Endodermal cell (in vitro differentiated cells): Measurements from ENCODE around the gene PCMTD2. TPM values are rescaled to one million over a fixed set of nuclear protein-coding genes. Genes with fewer than 3 reads are reported as not detected.

Experiments
- DNase-seq: peaks from one replicate; pipeline ENCODE4 v3.0.0-alpha.2; 2017
- H3K27ac ChIP-seq: 2 replicates; pipeline ENCODE4 v1.5.1; 2013; ENCODE audit warnings: mild to moderate bottlenecking, low read depth, low read length, moderate library complexity
- H3K27me3 ChIP-seq: 2 replicates; pipeline ENCODE4 v1.6.1; 2013; ENCODE audit warnings: mild to moderate bottlenecking, low read length, moderate library complexity; ENCODE audit not compliant: insufficient read depth, control insufficient read depth, poor library complexity, severe bottlenecking
- H3K36me3 ChIP-seq: 2 replicates; pipeline ENCODE4 v1.7.0; 2013; ENCODE audit warnings: mild to moderate bottlenecking, low read length, moderate library complexity; ENCODE audit not compliant: control insufficient read depth, insufficient read depth
- H3K4me1 ChIP-seq: one replicate; pipeline ENCODE4 v1.7.0; 2013; ENCODE audit warnings: low read length; ENCODE audit not compliant: control insufficient read depth, insufficient read depth
- H3K4me3 ChIP-seq: 2 replicates; pipeline ENCODE4 v1.5.1; 2013; ENCODE audit warnings: mild to moderate bottlenecking, low read length, moderate library complexity
- H3K9ac ChIP-seq: 2 replicates; pipeline ENCODE4 v1.6.1; 2013; ENCODE audit warnings: mild to moderate bottlenecking, low read length, moderate library complexity; ENCODE audit not compliant: poor library complexity, severe bottlenecking; ENCODE audit errors: extremely low read depth
- H3K9me3 ChIP-seq: 2 replicates; pipeline ENCODE4 v1.6.1; 2013; ENCODE audit warnings: mild to moderate bottlenecking, low read length, moderate library complexity; ENCODE audit not compliant: control insufficient read depth
- H3K27ac Mint-ChIP-seq: 2 replicates; pipeline ENCODE4 v1.8.0; 2020; ENCODE audit warnings: mixed read lengths
- H3K27me3 Mint-ChIP-seq: 2 replicates; pipeline ENCODE4 v1.8.0; 2021; ENCODE audit warnings: mild to moderate bottlenecking, mixed read lengths; ENCODE audit not compliant: insufficient read depth
- H3K36me3 Mint-ChIP-seq: 2 replicates; pipeline ENCODE4 v1.8.0; 2020; ENCODE audit warnings: low read depth, mixed read lengths
- H3K4me1 Mint-ChIP-seq: 2 replicates; pipeline ENCODE4 v1.8.0; 2020; ENCODE audit warnings: mixed read lengths
- H3K4me3 Mint-ChIP-seq: 2 replicates; pipeline ENCODE4 v1.8.0; 2020; ENCODE audit warnings: mild to moderate bottlenecking, moderate library complexity, mixed read lengths
- H3K9me3 Mint-ChIP-seq: 2 replicates; pipeline ENCODE4 v1.8.0; 2020; ENCODE audit warnings: mild to moderate bottlenecking, mixed read lengths
- CTCF ChIP-seq: fragments of 200-600 bp; sonication (generic); conservative IDR thresholded peaks from 2 replicates; pipeline ENCODE4 v1.5.0; 2021; ENCODE audit warnings: antibody characterized with exemption, mild to moderate bottlenecking
- WGBS, 2 experiments: methylation state at CpG; one replicate each; pipeline versions ENCODE4 v1.1.5 to v1.1.7; 2013; ENCODE audit warnings: missing lambda C conversion rate in 2 of 2, mixed read lengths in 1 of 2; ENCODE audit not compliant: insufficient coverage in 1 of 2, insufficient read length in 1 of 2; 5-methylcytosine and 5-hydroxymethylcytosine counted together
- total RNA-seq, 2 donors: library from RNA; stranded (reverse); fragmentation: NEBNext Ultra II Directional in 1 of 2; extraction: Animal tissue kit (Norgen Biotek cat#: 25700) in 1 of 2; gene quantifications; 2 replicates in 1 of 2; 3 replicates in 1 of 2; pipeline ENCODE4 v1.2.1, GENCODE V29; 2021

Gene PCMTD2
- total RNA-seq, 2 donors from 2014 or later, result 145 to 158 TPM

GRCh38 chr20:64257107-64257757 is 1.7 kb downstream of the PCMTD2 start:
- H3K9me3 Mint-ChIP-seq, result no peaks in the 10 kb centered on the region
- no peak for TF ChIP-seq CTCF
- H3K36me3 ChIP-seq, result peaks cover 7% of the 10 kb centered on the region
- peaks cover 64% of the 10 kb centered on the region for H3K4me1 Mint-ChIP-seq
- no peaks in the 10 kb centered on the region for H3K27me3 Mint-ChIP-seq
- no peak for DNase-seq
- peak overlapping the region; percentile 93 for H3K4me3 Mint-ChIP-seq
- H3K4me1 ChIP-seq, result peaks cover 8% of the 10 kb centered on the region
- no peaks in the 10 kb centered on the region for H3K9me3 ChIP-seq
- no peak overlapping the region for H3K27ac ChIP-seq
- H3K36me3 Mint-ChIP-seq, result peaks cover 18% of the 10 kb centered on the region
- WGBS, 2 experiments, result 96 to 99% methylated on average over 11 to 13 of the region's 13 CpGs
- no peak overlapping the region for H3K9ac ChIP-seq
- H3K4me3 ChIP-seq, result peak overlapping the region; percentile 77
- H3K27ac Mint-ChIP-seq, result no peak overlapping the region
- no peaks in the 10 kb centered on the region for H3K27me3 ChIP-seq

GRCh38 chr20:64258071-64258823 is 2.7 kb downstream of the PCMTD2 start:
- peak overlapping the region; percentile 77 for H3K4me3 ChIP-seq
- WGBS, 2 experiments, result 92 to 100% methylated on average over 5 to 8 of the region's 9 CpGs
- peak overlapping the region; percentile 32 for H3K27ac Mint-ChIP-seq
- no peaks in the 10 kb centered on the region for H3K27me3 ChIP-seq
- H3K27me3 Mint-ChIP-seq, result no peaks in the 10 kb centered on the region
- no peaks in the 10 kb centered on the region for H3K9me3 ChIP-seq
- H3K27ac ChIP-seq, result no peak overlapping the region
- no peaks in the 10 kb centered on the region for H3K9me3 Mint-ChIP-seq
- DNase-seq, result no peak
- H3K36me3 ChIP-seq, result peaks cover 8% of the 10 kb centered on the region
- H3K4me3 Mint-ChIP-seq, result peak overlapping the region; percentile 93
- no peak overlapping the region for H3K9ac ChIP-seq
- H3K4me1 ChIP-seq, result peaks cover 2% of the 10 kb centered on the region
- TF ChIP-seq CTCF, result no peak
- H3K4me1 Mint-ChIP-seq, result peaks cover 63% of the 10 kb centered on the region
- H3K36me3 Mint-ChIP-seq, result peaks cover 28% of the 10 kb centered on the region

GRCh38 chr20:64260239-64260638 is 4.7 kb downstream of the PCMTD2 start:
- Histone ChIP-seq H3K9ac (no peak overlapping the region), H3K36me3 (peaks cover 21% of the 10 kb centered on the region), H3K27ac (no peak overlapping the region), H3K4me3 (no peak overlapping the region), H3K27me3 (no peaks in the 10 kb centered on the region), H3K9me3 (no peaks in the 10 kb centered on the region), H3K4me1 (peaks cover 2% of the 10 kb centered on the region)
- no peaks in the 10 kb centered on the region for H3K27me3 Mint-ChIP-seq
- no peak for TF ChIP-seq CTCF
- H3K36me3 Mint-ChIP-seq, result peaks cover 45% of the 10 kb centered on the region
- H3K9me3 Mint-ChIP-seq, result no peaks in the 10 kb centered on the region
- peak overlapping the region; percentile 22 for H3K27ac Mint-ChIP-seq
- 89 to 97% methylated on average over 4 to 6 of the region's 6 CpGs for WGBS, 2 experiments
- H3K4me3 Mint-ChIP-seq, result peak overlapping the region; percentile 7
- H3K4me1 Mint-ChIP-seq, result peaks cover 67% of the 10 kb centered on the region
- no peak for DNase-seq
